ENCODE results near the gene OR8B8. TPM values are rescaled to one million over a fixed set of nuclear protein-coding genes. Genes with fewer than 3 reads are reported as not detected.

OR8B8 gene
- total and polyA plus RNA-seq, 2 donors (not counting 3 experiments of a cell fraction or from before 2014, with no cell fraction given) = not detected

- peaks cover 2 to 5% of the 10 kb centered on the region in 2 experiments for H3K27me3 ChIP-seq (ENCODE audit: control insufficient read depth in 2 of 2, insufficient read depth in 2 of 2, low read length in 2 of 2)
- no peak for FAIRE-seq
- no peaks in the 10 kb centered on the region for H3K79me2 ChIP-seq (ENCODE audit: control insufficient read depth, insufficient read depth, low read length)
- no peaks in the 10 kb centered on the region for H4K20me1 ChIP-seq (replicated peaks; ENCODE audit: control insufficient read depth, extremely low read depth, insufficient read depth, low read length)
- ChIA-PET POLR2A (no interaction called here), CTCF (no interaction called here)
- no peaks in the 10 kb centered on the region for H3K9me1 ChIP-seq (replicated peaks; ENCODE audit: control insufficient read depth, extremely low read depth, insufficient read depth, low read length)
- TF ChIP-seq EZH2 (IDR thresholded peaks at IDR 0.05; ENCODE audit: borderline replicate concordance, low read depth, low read length, severe bottlenecking) (no peak), POLR2AphosphoS5 (IDR thresholded peaks at IDR 0.05; ENCODE audit: insufficient read depth, low read depth, low read length) (no peak), FOS (IDR thresholded peaks at IDR 0.05; ENCODE audit: borderline replicate concordance, insufficient read depth, low read length) (no peak), CTCF (IDR thresholded peaks at IDR 0.05; ENCODE audit: extremely low read depth in 1 of 2, insufficient read depth in 1 of 2, low read depth in 1 of 2, low read length in 2 of 2) (no peak), JUN (IDR thresholded peaks at IDR 0.05; ENCODE audit: borderline replicate concordance, insufficient read depth, insufficient read length, low read depth) (no peak), MYC (IDR thresholded peaks at IDR 0.05; ENCODE audit: low read depth, low read length) (no peak), MAX (IDR thresholded peaks at IDR 0.05; ENCODE audit: insufficient read depth, insufficient read length) (no peak), GATA2 (IDR thresholded peaks at IDR 0.05; ENCODE audit: insufficient read depth, insufficient read length, low read depth, low read length) (no peak), POLR2A (IDR thresholded peaks at IDR 0.05; ENCODE audit: low read depth, low read length) (no peak)
- H3K9me3 ChIP-seq (replicated peaks; ENCODE audit: control insufficient read depth, insufficient read depth, low read length) = no peaks in the 10 kb centered on the region
- no peaks in the 10 kb centered on the region for H3K36me3 ChIP-seq (ENCODE audit: control insufficient read depth in 2 of 2, extremely low read depth in 1 of 2, insufficient read depth in 2 of 2, low read length in 2 of 2)
- H3K4me1 ChIP-seq (ENCODE audit: control insufficient read depth, extremely low read depth, insufficient read depth, low read length) = no peaks in the 10 kb centered on the region
- no peak for DNase-seq (ENCODE audit: low read depth, low spot score)
- H3K27ac ChIP-seq (ENCODE audit: insufficient read depth, low read depth, low read length) = no peak overlapping the region
- BruUV-seq (replicated peaks) = no TSS peak
- H3K9ac ChIP-seq (replicated peaks; ENCODE audit: extremely low read depth, insufficient read depth, low read length) = no peak overlapping the region
- dilution Hi-C loops (cut with MboI; ENCODE audit: extremely low pct_ligation_motif_present, low sequenced_read_pairs) (no loop called here), intact Hi-C loops (cut with micrococcal nuclease) (no loop called here)
- no peak overlapping the region for H2AFZ ChIP-seq (ENCODE audit: low read depth, low read length)
- no peak overlapping the region for H3K4me2 ChIP-seq (ENCODE audit: insufficient read depth, low read length)
- H3K4me3 ChIP-seq (replicated peaks in 1 of 3; ENCODE audit: insufficient read depth in 1 of 3, low read depth in 1 of 3, low read length in 3 of 3) = no peak overlapping the region
Observed at GRCh38 chr11:124421043-124421442, 24.5 kb downstream of the OR8B8 start.

All from endothelial cell of umbilical vein (primary cell).